GM19438 (cell line): ENCODE data around the gene CCDC81.
"Not testable (repeated sequence)": the region's sequence is repeated elsewhere in the genome, so short reads cannot be mapped to it uniquely, and the experiment has no call there.

Source experiments
- ATAC-seq: cut with Tn5 transposase; IDR thresholded peaks from one replicate; pipeline ENCODE4 v1.9.1; 2021; ENCODE audit warnings: low read depth; ENCODE audit not compliant: unreplicated experiment

Gene CCDC81

DNA sequence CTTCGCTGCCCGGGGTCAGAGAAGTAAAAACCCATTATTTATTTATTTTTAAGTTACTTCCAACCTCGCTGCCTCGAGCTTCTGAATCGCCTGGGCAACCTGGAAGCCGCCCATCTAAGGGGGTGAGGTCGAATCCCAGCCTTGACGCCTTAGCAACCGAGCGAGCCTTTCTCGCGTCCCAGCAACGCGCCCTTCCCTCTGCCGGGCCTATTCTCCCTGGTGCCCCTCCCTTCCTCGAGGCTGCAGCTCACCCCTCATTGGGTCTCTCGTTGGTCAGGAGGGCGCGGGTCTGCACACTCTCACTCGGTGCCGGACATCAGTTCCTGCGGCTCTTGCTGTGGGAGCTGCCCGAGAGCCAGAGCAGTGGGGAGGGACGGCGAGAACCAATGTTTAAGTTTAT, at the start of gene CCDC81:
Gene CCDC81, plus strand, starts transcription at position 302 of the 400 bp plus-strand sequence. CDS start 277 bp downstream, outside the sequence.
- no peak for ATAC-seq

GRCh38 chr11:86335131-86335767, 39.4 kb upstream of the CCDC81 start:
- ATAC-seq: no peak

- ATAC-seq: no peak
Observed at GRCh38 chr11:86337227-86337626, 37.5 kb upstream of the CCDC81 start.

DNA sequence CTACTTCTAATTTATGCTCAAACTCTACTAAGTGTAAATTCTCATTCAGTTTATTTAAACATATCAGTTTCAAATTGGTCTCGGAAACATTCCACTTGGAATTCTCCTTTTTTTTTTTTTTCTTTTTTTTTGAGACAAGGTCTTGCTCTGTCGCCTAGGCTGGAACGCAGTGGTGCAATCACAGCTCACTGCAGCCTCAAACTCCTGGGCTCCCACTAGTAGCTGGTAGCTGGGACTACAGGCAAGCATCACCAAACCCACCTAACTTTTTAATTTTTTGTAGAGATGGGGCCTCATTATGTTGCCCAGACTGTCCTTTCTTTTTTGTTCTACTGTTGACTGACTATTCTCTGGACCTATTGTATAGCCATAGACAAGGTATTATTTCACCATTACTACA, 33.3 kb upstream of the CCDC81 start:
- ATAC-seq: no peak

DNA sequence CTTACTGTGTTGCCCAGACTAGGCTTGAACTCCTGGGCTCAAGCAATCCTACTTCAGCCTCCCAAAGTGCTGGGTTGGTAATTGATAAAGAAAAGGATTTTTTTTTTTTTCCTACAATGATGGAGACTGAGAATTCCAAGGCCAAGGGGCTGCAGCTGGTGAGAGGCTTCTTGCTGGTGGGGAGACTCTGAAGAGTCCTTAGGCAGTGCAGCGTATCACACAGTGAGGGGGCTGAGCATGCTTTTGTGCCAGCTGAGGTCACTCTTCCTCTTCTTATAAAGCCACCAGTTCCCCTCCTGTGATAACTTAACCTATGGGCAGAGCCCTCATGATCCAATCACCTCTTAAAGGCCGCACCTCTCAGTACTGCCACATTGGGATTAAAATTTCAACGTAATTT, 28.2 kb upstream of the CCDC81 start:
- ATAC-seq: no peak

- ATAC-seq: no peak
Observed at GRCh38 chr11:86355256-86355655, 19.4 kb upstream of the CCDC81 start.

DNA sequence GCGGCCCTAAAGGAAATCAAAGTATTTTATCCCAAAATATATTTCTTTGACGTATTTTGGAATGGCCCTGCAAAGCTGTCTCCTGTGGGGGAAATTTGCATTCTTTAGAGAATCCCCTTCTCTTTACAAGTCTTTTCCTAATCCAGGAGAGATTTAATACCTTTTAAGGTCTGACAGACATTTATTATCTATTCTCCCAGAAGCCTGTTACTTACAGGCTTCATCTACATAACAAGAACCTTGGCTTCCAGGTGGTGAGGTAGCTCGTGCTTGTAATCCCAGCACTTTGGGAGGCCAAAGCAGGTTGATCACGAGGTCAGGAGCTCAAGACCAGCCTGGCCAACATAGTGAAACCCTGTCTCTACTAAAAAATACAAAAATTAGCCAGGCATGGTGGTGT, 17.3 kb upstream of the CCDC81 start:
- not testable (repeated sequence) for ATAC-seq

GRCh38 chr11:86358720-86359119, 16.0 kb upstream of the CCDC81 start:
- no peak for ATAC-seq

DNA sequence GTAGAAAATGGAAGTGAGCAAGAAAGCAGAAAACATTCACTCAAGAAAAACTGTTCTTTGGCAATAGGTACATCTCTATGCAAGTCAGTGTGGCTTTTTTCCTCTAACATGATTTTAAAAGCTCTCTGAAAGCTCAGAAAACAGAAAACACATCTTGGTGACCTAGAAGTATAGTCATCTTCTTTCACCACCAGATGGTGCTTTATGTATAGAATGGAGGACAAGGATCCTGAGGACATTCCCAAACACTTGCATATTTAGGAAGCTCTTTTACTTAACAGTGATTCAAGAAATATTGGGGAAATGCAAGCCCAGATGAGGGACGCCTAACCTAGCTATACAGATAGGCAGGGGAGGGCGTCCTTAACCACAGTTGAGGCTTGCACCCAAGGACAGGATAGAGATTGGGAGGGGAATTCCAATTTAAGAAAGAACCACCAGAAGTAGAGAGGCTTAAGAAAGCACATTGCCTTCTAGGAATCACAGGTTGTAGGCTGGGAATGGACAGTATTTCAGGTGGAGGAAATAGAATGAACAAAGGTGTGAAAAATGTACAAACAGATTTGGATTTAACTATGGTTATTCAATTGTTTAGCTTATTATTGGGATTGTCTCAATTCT, 13.8 kb upstream of the CCDC81 start:
- ATAC-seq: no peak

- no peak for ATAC-seq
Observed at GRCh38 chr11:86363424-86363823, 11.3 kb upstream of the CCDC81 start.

DNA sequence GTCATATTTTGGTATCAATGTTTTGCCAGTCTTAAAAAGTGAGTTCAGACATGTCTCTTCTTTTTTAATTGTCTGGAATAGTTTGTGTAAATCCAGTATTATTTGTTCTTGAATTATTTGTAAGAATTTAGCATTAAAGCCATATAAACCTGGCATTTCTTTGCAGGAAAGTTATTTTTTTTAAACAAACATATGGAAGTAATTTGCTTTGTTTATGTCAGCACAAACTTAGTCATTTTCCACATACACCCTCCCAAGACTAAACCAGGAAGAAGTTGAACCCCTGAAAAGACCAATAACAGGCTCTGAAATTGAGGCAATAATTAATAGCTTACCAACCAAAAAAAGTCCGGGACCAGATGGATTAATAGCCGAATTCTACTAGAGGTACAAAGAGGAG, 9.1 kb upstream of the CCDC81 start:
- no peak for ATAC-seq

- no peak for ATAC-seq
Observed at GRCh38 chr11:86369668-86370067, 5.0 kb upstream of the CCDC81 start.

GRCh38 chr11:86370171-86370570, 4.5 kb upstream of the CCDC81 start:
- ATAC-seq: no peak

DNA sequence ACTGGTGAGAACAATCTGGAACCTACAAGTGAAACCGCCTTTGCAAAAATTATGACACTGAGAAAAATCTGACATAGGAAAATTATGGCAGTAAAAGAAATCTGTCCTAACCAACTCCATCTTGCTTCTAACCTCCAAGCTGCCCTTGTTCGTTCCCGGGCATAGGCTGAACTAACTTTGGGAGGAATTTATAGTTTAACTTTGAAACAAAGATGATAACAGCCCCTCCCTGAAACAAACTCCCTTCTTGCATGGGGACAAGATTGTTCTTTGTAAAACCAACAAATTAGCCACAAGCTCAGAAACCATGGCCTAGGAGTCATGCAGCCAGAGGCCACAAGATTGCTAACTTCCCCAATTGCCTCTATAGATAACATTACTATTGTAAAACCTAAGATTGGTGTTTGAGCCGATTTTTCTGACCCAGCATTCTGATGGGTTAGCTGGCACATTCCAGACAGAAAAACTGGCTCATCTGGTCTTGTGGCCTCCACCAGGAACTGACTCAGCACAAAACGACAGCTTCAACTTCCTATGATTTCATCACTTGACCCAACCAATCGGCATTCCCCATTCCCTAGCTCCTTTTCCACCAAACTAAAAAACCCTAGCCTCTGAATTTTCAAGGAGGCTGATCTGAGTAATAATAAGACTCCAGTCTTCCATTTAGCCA, 3.6 kb upstream of the CCDC81 start:
- no peak for ATAC-seq

- no peak for ATAC-seq
Observed at GRCh38 chr11:86372041-86372440, 2.6 kb upstream of the CCDC81 start.

- ATAC-seq: no peak
Observed at GRCh38 chr11:86372586-86372985, 2.1 kb upstream of the CCDC81 start.

- ATAC-seq: no peak
Observed at GRCh38 chr11:86374069-86374468, 618 bp upstream of the CCDC81 start.

GRCh38 chr11:86377972-86378371, 3.3 kb downstream of the CCDC81 start:
- ATAC-seq: no peak

GRCh38 chr11:86380295-86381059, 5.8 kb downstream of the CCDC81 start:
- no peak for ATAC-seq

DNA sequence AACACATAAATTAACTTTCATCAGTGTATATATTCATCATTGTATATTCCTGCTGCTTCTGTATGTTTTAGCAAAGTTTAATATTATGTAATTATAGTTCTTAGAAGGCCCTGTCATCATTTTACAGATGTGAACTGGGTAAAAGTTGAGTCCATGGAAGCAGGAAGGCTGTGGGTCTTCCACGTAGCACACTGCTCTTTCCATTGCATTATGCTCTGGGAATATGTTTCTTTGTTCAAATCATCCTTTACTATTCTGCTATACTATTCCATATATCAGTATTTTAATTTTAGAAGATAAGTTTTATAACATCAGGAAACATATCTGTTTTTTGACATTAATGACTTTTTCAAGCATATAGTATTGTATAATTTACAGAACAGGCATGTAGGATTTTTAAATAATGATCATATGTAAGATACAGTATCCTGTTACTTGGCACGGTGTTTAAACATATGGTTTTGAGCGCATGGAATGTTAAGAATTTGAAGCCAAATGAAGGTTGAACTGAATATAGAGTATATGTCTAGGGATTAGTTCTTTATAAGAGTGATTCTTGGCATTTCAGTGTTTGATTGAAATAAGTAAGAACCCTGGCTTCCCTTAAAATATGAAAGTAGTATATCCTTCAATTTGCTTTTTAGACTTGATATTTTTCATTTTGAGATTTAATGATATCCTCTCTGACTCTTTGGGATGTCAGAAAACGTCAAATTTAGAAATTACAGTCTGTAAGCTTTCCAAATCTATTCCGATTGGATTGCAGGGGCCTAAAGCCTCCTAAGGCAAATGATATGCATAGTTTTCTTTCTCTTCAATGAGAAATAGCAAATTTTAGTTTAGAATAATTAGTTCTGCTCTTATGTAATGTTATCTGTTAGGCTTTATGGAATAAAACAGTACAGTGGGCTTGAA, 8.6 kb downstream of the CCDC81 start:
- ATAC-seq: no peak
